Osteocyte (in vitro differentiated cells): Measurements from ENCODE around the gene STX1A. TPM values are rescaled to one million over a fixed set of nuclear protein-coding genes. Genes with fewer than 3 reads are reported as not detected.

Source experiments
- DNase-seq: peaks from one replicate; pipeline ENCODE4 v3.0.0; 2021; ENCODE audit warnings: mixed read lengths; ENCODE audit not compliant: unreplicated experiment; ENCODE audit errors: extremely low spot score
- H3K27ac Mint-ChIP-seq: one replicate; pipeline ENCODE4 v1.8.0; 2021; ENCODE audit warnings: mild to moderate bottlenecking, mixed read lengths; ENCODE audit not compliant: unreplicated experiment
- H3K27me3 Mint-ChIP-seq: one replicate; pipeline ENCODE4 v1.8.0; 2021; ENCODE audit warnings: mixed read lengths; ENCODE audit not compliant: unreplicated experiment
- H3K36me3 Mint-ChIP-seq: one replicate; pipeline ENCODE4 v1.8.0; 2021; ENCODE audit warnings: mixed read lengths; ENCODE audit not compliant: unreplicated experiment
- H3K4me1 Mint-ChIP-seq: one replicate; pipeline ENCODE4 v1.8.0; 2021; ENCODE audit warnings: mixed read lengths; ENCODE audit not compliant: unreplicated experiment
- H3K4me3 Mint-ChIP-seq: one replicate; pipeline ENCODE4 v1.8.0; 2021; ENCODE audit warnings: mild to moderate bottlenecking, moderate library complexity, mixed read lengths; ENCODE audit not compliant: unreplicated experiment
- H3K9me3 Mint-ChIP-seq: one replicate; pipeline ENCODE4 v1.8.0; 2021; ENCODE audit warnings: mixed read lengths; ENCODE audit not compliant: unreplicated experiment
- CTCF ChIP-seq: fragments of 200-600 bp; sonication (generic); IDR thresholded peaks from 2 replicates; pipeline ENCODE4 v1.5.0; 2021; ENCODE audit warnings: antibody characterized with exemption, mild to moderate bottlenecking, moderate library complexity
- total RNA-seq: library from RNA; stranded (reverse); gene quantifications from 2 replicates; pipeline ENCODE4 v1.2.1, GENCODE V29; 2021

Gene STX1A
- total RNA-seq, 1 donor from 2014 or later: 24.0 TPM

GRCh38 chr7:73671857-73672445 lies 47.5 kb downstream of the STX1A start:
- TF ChIP-seq CTCF: no peak
- Mint-ChIP-seq H3K4me3 (no peak overlapping the region), H3K9me3 (no peaks in the 10 kb centered on the region), H3K4me1 (peaks cover 12% of the 10 kb centered on the region), H3K27me3 (no peaks in the 10 kb centered on the region), H3K27ac (no peak overlapping the region), H3K36me3 (peaks cover 5% of the 10 kb centered on the region)
- DNase-seq: no peak

DNA sequence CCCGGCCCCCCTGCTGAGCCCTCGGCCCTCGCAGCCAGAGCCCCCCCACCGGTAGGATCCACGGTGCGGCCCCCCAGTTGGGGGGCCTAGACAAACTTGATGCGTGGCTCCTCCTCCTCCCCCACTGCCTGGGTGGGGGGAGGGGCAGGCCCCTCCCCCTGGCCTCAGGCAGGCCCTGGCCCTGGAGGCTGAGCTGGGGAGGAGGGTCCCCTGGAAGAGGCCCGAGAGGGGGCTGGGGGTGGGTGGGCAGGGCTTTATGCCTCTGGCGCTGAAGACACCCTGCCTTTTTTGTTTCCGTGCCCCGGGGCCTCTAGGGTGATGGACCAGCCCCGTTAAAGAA lies 48.2 kb downstream of the STX1A start:
- H3K27ac Mint-ChIP-seq: no peak overlapping the region

GRCh38 chr7:73669858-73670385 lies 49.5 kb downstream of the STX1A start:
- Mint-ChIP-seq H3K4me3 (no peak overlapping the region), H3K27ac (no peak overlapping the region), H3K36me3 (peaks cover 5% of the 10 kb centered on the region), H3K4me1 (peaks cover 15% of the 10 kb centered on the region), H3K27me3 (peaks cover 3% of the 10 kb centered on the region), H3K9me3 (no peaks in the 10 kb centered on the region)
- no peak for DNase-seq
- TF ChIP-seq CTCF: no peak

More for the DNA sequence above, 48.2 kb downstream of the STX1A start:
- Mint-ChIP-seq H3K4me1 (peaks cover 12% of the 10 kb centered on the region), H3K36me3 (peaks cover 5% of the 10 kb centered on the region), H3K4me3 (no peak overlapping the region), H3K27me3 (no peaks in the 10 kb centered on the region), H3K9me3 (no peaks in the 10 kb centered on the region)
- no peak for DNase-seq
- TF ChIP-seq CTCF: no peak

DNA sequence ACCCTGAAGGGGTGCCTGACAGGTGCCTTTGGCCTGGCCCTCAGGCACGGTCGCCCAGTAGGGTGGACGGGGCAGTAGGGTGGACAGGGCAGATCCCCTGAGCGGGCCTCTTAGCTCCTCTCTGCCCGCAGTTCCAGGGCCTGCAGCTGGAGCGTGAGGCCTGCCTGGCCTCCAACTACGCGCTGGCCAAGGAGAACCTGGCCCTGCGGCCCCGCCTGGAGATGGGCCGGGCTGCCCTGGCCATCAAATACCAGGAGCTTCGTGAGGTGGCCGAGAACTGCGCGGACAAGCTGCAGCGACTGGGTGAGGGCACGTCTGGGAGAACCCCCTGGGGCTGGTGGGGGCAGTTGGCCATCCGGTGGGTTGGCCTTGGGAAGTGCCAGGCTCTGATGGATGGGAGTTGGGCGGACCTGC lies 50.2 kb downstream of the STX1A start:
- Mint-ChIP-seq H3K4me3 (no peak overlapping the region), H3K36me3 (peaks cover 5% of the 10 kb centered on the region), H3K27ac (no peak overlapping the region), H3K4me1 (peaks cover 15% of the 10 kb centered on the region), H3K27me3 (peaks cover 8% of the 10 kb centered on the region), H3K9me3 (no peaks in the 10 kb centered on the region)
- DNase-seq: no peak
- no peak for TF ChIP-seq CTCF

DNA sequence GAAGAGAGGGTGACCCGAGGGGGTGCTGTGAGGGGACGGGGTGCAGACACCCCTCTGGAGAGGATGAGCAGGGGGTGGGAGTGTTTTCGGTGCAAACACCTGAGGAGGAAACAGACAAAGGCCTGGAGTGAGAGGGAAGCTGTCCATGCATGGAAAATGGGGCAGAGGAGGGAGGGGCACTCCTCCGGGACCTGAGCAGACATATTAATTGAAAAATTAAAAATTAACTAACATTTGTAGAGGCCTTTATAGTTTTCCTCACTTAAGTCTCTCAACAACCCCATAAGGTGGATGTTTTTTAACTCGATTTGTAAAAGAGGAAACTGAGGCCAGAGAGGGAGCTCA lies 50.6 kb downstream of the STX1A start:
- peak overlapping the region; percentile 81 for H3K4me3 Mint-ChIP-seq
- H3K36me3 Mint-ChIP-seq: peaks cover 5% of the 10 kb centered on the region
- H3K27me3 Mint-ChIP-seq: peaks cover 10% of the 10 kb centered on the region
- no peak for TF ChIP-seq CTCF
- H3K9me3 Mint-ChIP-seq: no peaks in the 10 kb centered on the region
- no peak for DNase-seq
- H3K27ac Mint-ChIP-seq: no peak overlapping the region
- peaks cover 15% of the 10 kb centered on the region for H3K4me1 Mint-ChIP-seq
